Measurements from ENCODE around the gene ING3.
"Not testable (repeated sequence)": the region's sequence is repeated elsewhere in the genome, so short reads cannot be mapped to it uniquely, and the experiment has no call there.

The ING3 gene

DNA sequence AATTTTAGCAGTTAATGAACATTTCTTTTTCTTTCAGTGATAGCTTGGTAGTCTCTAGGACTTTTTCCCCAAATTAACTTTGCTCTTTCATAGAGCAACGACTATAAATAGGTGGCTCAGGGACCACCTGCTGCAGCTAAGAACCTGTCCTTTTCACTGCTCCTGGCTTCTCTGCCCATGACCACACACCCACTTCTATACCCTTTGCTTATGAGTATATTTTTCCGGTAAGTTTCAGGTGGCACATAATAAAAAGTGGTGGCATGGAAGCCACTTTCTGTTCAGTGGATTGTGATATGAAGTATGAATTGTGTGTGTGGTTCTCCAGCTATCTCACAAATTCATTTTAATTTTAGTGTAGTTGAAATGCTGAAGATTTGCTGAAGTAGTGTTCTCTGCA lies 1.2 kb downstream of the ING3 start:
- no peak for DNase-seq

DNA sequence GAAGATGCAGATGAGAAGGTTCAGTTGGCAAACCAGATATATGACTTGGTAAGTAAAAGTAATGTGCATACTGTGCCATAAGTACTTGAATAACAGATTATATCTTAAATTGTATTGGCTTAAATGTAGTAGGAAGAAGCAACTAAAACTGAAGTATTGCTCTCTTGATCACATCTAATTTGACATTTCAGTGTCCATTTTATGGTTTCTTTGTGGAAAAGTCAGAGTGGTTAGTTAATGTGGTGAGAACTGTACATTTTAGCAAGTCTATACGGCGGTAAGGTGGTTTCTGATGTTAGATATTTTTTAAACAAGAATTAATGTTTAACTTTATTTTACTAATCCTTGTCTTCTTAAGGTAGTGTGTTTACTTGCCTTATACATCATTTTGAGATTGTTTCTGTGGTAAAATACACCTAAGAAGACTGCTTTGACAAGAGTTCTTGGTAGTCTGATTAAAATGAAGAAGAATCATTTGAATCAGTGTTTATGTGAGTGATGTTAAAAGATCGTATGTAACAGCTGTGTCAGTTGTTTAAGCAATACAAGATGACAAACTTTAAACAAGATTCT lies 5.1 kb downstream of the ING3 start:
- no peak for DNase-seq

- no peak for DNase-seq
Measured at GRCh38 chr7:120959929-120960484, 9.4 kb downstream of the ING3 start.

DNA sequence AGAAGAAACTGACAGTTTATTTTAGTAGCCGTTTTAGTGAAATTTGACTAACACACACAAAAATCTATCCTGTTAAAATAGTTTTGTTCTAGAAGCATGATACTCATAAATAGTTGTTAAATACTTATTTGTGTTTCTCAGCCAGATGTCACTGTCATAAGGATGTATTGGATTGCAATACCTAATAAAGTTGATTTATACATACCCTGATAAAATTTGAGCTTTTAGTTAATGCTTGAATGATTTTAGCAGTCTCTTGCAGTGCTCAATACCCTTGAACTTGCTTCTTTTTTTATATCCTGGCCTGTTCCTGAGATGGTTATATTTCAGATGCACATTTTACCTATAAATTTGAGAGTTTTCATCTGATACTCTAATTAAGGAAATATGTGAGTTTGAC lies 10.1 kb downstream of the ING3 start:
- no peak for DNase-seq

DNA sequence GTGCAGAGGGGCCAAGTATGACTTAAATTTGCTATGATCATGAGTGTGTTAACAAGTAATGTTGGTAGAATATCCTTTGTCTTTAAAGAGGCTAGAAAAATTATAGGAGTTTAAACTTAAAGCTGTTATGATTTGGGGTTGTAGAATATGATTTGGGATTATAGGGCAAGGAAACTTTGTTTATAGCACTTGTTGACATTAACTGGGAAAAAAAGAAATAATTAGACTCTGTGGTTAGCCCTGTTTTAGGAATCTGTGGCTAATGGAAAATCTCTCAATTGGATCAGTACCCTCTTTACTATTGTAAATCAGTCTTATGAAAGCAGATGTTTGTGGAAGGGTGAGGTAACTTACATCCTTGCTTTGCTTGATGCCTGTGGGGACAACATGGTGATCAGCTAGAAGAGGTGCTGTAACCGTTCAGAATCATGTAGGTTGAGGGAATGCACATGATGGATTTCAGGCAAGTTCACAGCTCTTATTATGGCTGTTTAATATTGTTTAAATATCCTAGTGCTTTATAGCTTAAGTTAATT lies 11.1 kb downstream of the ING3 start:
- DNase-seq, result no peak

DNA sequence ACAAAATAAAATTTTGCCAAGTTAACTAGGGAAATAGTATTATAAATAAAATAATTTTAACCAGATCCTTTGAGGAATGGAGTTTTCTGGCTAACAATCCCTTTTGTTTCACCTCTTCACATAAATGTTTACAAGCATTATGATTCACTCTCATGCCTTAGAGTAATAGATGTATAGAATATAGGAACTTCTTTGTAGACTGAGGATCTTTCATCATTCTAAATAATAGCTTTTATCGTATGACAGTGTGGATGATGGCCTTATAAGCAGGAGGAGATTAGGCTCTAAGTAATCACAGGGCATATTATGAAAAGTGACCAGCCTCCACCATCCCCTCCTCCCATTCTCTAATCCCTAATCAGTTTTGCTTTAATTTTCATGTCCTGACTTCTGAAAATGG lies 13.5 kb downstream of the ING3 start:
- no peak for DNase-seq

GRCh38 chr7:120966961-120967360 lies 16.4 kb downstream of the ING3 start:
- DNase-seq, result peak; percentile 22

- no peak for DNase-seq
Measured at GRCh38 chr7:120973849-120974248, 23.3 kb downstream of the ING3 start.

DNA sequence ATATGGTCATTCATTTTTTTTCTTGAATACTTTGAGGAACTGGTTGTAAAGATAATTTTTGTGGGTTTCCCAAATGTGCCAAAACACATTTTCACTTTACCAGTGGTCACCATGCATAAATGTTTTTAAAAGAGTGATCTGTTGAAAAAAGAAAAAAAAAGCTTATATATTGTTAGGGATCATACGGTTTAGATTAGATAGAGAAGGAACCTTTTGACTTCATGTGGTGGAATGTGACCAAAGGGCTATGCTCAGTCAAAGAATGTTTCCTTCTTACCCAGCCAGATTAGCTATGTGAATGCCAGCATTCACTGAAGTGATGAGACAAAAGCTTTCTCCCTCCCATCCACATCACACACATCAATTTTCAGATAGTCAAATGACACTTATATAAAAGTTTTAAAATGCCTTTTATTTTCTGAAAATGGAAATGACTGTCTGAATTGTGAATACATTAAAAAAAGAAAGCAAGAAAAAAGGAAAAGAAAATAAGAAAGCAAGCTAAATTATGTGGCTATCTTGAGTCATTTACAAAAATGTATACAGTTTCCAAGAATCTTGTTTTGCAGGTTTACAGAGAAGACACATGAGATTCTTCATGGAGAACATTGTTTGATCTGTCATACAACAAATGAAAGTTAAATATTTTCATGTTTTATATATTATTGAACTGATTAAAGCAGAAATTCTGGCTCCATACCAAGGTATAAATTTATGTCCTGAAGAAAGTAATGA lies 29.4 kb downstream of the ING3 start:
- no peak for DNase-seq

DNA sequence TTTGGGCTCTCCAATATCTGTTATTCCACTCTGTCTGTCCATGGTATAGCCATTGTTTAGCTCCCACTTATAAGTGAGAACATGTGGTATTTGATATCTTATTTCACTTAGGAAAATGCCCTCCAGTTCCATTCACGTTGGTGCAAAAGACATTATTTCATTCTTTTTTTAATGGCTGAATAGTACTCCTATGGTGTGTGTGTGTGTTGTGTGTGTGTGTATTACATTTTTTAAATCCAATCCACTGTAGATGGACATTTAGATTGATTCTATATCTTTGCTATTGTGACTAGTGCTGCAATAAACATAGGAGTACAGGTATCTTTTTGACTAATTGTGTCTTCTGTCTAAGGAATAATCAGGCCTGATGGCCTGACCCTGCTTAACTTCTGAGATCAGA lies 30.5 kb downstream of the ING3 start:
- DNase-seq, result no peak

DNA sequence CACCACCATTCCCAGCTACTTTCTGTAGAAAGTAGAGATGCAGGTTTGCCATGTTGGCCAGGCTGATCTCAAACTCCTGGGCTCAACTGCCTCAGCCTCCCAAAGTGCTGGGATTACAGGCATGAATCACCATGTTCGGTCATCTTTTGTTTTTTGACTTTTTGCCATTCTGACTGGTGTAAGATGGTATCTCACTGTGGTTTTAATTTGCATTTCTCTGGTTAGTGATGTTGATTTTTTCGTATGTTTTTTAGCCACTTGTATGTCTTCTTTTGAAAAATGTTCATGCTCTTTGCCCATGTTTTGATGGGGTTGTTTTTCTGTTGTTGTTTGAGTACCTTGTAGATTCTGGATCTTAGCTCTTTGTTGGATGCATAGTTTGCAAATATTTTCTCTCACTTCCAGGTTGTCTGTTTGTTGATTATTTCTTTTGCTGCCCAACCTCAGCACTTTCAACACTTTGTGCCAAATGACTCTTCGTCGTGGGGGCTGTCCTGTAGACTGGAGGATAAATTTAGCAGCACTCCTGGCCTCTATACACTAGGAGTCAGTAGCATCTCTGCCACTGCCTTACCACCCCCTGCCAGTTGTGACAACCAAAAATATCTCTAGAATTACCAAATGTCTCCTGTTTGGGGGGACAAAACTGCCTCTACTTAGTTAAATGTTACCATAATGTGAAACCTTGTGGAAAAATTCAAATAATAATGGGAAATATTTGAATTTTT lies 31.5 kb downstream of the ING3 start:
- DNase-seq, result no peak

DNA sequence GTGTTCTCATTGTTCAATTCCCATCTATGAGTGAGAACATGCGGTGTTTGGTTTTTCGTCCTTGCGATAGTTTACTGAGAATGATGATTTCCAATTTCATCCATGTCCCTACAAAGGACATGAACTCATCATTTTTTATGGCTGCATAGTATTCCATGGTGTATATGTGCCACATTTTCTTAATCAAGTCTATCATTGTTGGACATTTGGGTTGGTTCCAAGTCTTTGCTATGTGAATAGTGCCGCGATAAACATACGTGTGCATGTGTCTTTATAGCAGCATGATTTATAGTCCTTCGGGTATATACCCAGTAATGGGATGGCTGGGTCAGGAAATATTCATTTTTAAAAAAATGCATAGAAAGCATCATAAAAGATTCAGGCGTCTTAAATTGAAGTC lies 33.0 kb downstream of the ING3 start:
- DNase-seq, result not testable (repeated sequence)

DNA sequence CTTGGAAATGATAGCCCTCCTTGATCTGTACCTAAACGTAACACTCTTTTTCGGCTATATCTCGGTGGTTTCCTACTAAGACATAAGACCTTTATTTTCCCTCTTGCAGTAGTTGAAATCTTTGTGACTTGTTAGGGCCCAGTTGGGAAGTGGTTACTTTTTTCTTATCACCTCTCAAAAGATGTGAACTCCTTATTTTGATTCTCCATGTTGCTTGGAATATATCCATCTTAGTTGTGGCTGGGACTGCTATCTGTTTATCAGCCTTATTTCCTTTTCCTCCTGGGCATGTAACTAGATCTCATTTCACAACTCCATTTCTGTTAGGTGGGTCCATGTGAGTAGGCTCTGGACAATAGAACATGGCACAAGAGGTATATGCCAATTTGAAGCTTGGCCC lies 33.8 kb downstream of the ING3 start:
- no peak for DNase-seq

DNA sequence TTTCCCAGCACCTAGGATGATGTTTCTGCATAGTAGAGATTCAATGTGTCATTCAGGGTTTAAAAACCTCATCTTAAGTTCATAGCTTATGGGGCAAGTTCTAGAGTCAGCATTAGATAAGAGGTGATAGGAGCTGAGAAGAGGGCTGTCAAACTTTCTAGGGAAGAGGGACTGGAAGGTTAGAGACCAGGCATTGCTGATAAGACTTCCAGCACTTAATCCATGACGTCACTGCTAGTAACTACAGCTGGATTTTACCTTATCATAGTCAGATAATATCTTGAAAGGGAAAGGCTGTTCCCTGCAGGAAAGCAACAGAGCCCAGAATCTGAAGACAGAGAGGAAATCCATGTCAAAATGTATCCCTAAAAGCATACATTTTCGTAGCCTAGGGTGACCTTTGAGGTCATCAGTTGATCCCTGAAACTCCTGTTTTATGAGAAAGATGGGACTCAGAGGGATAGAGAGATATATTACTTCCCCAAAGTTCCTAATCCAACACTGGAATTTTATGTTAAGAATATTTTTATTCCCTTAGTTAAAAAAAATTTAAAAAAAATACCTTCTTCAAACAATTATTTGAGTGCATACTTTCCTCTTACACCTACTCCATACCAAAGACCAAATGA lies 34.7 kb downstream of the ING3 start:
- no peak for DNase-seq

DNA sequence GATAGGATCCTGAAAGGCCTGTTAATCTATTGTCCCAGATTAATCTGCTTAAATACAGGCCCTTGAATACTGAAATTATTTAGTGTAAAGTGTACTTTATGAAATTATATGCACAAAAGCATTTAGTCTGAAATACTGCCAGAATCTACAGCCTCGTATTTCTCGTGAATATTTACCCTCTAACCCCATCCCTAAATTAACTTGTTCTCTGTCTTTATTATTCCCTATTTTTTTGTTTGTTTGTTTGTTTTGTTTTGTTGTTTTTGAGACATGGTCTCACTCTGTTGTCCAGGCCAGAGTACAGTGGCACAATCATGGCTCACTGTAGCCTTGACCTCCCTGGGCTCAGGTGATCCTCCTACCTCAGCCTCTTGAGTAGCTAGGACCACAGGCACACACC lies 35.3 kb downstream of the ING3 start:
- no peak for DNase-seq

- no peak for DNase-seq
Measured at GRCh38 chr7:120986650-120987049, 36.1 kb downstream of the ING3 start.

GRCh38 chr7:120987280-120987679 lies 36.7 kb downstream of the ING3 start:
- DNase-seq, result no peak

DNA sequence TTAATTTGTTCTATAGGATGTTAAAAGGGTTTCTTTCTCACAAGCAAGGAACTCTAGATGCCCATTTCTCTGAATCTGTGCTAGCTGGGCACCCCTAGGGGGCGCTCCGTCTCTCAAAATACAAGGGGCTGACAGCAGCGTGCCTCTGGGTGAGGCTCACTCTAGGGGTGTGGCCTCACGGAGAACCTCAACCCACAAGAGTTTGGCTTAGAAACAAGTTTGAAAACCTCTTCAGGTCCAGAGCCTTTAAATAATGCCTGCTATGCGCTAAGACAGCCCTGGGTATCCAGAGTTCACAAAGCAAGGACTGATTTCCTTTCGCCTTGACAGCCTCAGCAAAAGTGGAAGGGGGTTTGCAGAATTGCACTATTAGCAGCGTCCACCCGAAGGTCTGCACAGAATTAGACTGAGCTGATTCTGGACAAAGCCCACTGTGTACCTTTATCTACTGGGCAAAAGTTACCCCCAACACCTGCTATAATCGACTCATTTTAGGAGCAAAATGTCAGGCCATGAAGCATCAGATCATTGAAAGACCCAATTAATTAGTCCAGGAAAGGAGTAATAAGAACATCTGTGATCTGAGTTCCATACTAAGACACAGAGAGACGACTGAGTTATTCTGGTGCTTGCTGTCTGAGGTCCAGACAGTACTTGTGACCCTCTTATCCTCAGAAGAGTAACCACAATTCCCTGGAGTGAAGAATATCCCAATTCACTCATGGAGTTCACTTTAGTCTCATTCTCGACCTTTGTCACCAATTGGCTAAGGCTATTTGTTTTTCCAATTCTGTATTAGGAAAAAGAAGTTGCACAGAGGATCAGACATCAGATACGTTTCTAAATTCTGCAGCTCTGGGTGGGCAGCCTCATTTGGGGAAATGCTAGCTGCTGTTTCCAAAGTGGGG lies 37.4 kb downstream of the ING3 start:
- DNase-seq, result peak; percentile 80

DNA sequence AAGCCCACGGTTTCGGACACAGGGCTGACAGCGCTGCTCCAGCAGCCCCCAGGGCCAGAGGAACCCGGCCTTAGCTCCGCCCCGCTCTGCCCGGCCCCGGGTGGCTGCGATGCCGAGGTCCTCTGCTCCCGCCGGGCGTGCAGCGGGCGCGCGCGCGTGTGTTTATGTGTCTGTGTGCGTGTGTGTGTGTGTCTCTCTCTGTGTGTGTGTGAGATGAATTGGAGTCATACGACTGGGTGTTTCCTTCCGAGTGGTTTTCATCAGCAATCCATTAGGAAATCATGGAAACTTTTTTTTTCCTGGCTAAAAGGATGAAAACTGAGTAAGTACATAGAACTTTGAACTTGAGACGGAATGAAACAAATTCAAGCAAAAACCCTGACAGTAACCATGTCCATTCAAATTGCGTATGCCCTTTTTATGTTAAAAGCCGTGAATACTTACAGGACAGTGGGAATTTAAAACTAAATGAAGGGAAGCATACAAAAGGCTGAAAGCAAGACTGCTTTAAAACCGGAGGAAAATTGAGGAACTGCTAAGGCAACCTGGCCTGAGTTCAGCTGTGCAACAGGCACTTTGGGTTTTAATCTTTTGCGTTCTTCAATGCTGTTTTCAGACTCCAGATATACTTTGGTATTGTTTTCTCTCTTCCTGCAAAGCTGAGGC lies 38.1 kb downstream of the ING3 start, which contains the start of gene CPED1:
Gene CPED1 (plus strand): TSS at position 121 of the 666 bp plus-strand sequence. CDS start 911 bp downstream, outside the sequence.
- DNase-seq, result peak; percentile 9

DNA sequence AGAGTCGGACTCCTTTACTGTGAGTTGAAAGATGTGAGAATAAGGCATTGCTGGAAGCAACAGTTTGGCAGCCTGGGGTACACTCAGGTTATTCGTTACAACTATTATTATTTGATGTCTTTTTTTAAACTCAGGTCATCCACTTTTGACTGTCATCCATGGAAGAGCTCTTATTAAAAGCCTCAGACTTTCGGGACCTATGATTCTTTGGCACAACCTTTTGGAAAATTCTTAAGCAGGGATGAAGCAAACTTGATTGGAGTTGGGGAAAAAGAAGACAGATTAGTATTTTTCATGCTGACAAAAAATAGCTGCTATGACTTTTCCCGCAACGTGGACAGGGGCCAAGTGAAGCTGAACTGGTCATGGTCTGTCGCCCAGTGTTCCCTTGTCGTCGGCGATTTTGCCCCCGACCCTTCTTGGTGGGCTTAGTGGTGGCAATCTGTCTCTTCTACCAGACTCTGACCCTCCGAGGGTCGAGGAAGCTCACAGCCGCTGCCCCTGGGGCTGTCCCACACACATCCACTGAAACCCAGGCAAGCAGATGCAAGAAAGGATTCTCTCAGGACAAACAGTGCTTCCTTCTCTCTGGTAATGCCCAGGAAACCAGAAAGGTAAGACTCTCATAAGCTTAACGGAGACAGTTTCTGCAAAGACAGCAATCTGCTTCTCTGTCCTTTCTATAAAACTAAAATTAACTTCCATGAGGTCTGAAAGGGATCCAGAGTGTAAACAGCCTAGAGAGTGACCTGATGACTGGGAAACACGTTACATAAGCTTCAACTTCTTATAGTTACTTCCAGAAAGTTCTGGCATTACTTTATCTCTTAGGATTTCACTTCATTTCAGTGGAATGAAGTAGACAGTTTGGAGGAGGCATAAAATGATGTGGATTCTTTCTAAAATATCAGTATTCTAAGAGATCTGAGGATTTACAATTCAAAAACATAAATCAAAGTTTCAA lies 39.0 kb downstream of the ING3 start:
- DNase-seq, result no peak

Data from COR-L47 (cell line).